HG02970 (cell line): ENCODE data around the gene TCF12.
"Not testable (repeated sequence)": the region's sequence is repeated elsewhere in the genome, so short reads cannot be mapped to it uniquely, and the experiment has no call there.

Experiments
- ATAC-seq: cut with Tn5 transposase; IDR thresholded peaks from one replicate; pipeline ENCODE4 v1.9.1; 2021; ENCODE audit warnings: mild to moderate bottlenecking, moderate library complexity, moderate number of reproducible peaks; ENCODE audit not compliant: unreplicated experiment, low FRiP score

The TCF12 gene

GRCh38 chr15:56972016-56972415 lies 53.6 kb downstream of the TCF12 start:
- no peak for ATAC-seq

- ATAC-seq, result no peak
These were observed 54.0 kb downstream of the TCF12 start for GRCh38 chr15:56972426-56972825.

GRCh38 chr15:56973463-56973862 lies 55.0 kb downstream of the TCF12 start:
- no peak for ATAC-seq

GRCh38 chr15:56977232-56977631 lies 58.8 kb downstream of the TCF12 start:
- ATAC-seq, result no peak

GRCh38 chr15:56978898-56979662 lies 60.6 kb downstream of the TCF12 start:
- ATAC-seq, result no peak

GRCh38 chr15:56980473-56980872 lies 62.0 kb downstream of the TCF12 start:
- ATAC-seq, result no peak

- ATAC-seq, result no peak
These were observed 62.7 kb downstream of the TCF12 start for GRCh38 chr15:56981160-56981559.

GRCh38 chr15:56982987-56983386 lies 64.5 kb downstream of the TCF12 start:
- ATAC-seq, result no peak

GRCh38 chr15:56984681-56985481 lies 66.4 kb downstream of the TCF12 start:
- no peak for ATAC-seq

GRCh38 chr15:56985856-56986255 lies 67.4 kb downstream of the TCF12 start:
- no peak for ATAC-seq

- no peak for ATAC-seq
These were observed 68.8 kb downstream of the TCF12 start for GRCh38 chr15:56987286-56987685.

GRCh38 chr15:56988219-56988618 lies 69.8 kb downstream of the TCF12 start:
- no peak for ATAC-seq

- no peak for ATAC-seq
These were observed 71.0 kb downstream of the TCF12 start for GRCh38 chr15:56989411-56989924.

GRCh38 chr15:56991017-56991416 lies 72.6 kb downstream of the TCF12 start:
- ATAC-seq, result no peak

GRCh38 chr15:56992725-56993124 lies 74.3 kb downstream of the TCF12 start:
- ATAC-seq, result no peak

- no peak for ATAC-seq
These were observed 75.8 kb downstream of the TCF12 start for GRCh38 chr15:56994280-56994679.

- no peak for ATAC-seq
These were observed 77.6 kb downstream of the TCF12 start for GRCh38 chr15:56996093-56996492.

- ATAC-seq, result no peak
These were observed 78.5 kb downstream of the TCF12 start for GRCh38 chr15:56996746-56997470.

- no peak for ATAC-seq
These were observed 85.0 kb downstream of the TCF12 start for GRCh38 chr15:57003418-57003817.

- ATAC-seq, result no peak
These were observed 86.8 kb downstream of the TCF12 start for GRCh38 chr15:57005244-57005643.

- not testable (repeated sequence) for ATAC-seq
These were observed 89.4 kb downstream of the TCF12 start for GRCh38 chr15:57007797-57008196.
